Measurements from ENCODE around the gene PREX1. TPM values are rescaled to one million over a fixed set of nuclear protein-coding genes. Genes with fewer than 3 reads are reported as not detected.

PREX1 gene
- total RNA-seq, 1 experiment from 2014 or later = 3.3 TPM

GRCh38 chr20:48794816-48795457 lies 32.9 kb downstream of the PREX1 start:
- no peaks in the 10 kb centered on the region for H3K27me3 ChIP-seq (ENCODE audit: insufficient read depth, low read depth)
- DNase-seq = no peak
- no peak overlapping the region for H3K27ac ChIP-seq
- intact Hi-C loops (cut with micrococcal nuclease; ENCODE audit: unreplicated experiment) = no loop called here
- no peaks in the 10 kb centered on the region for H4K20me1 ChIP-seq (ENCODE audit: insufficient read depth)
- H2AFZ ChIP-seq = no peak overlapping the region
- no peak overlapping the region for H3K4me3 ChIP-seq
- H3K36me3 ChIP-seq (ENCODE audit: low read depth) = no peaks in the 10 kb centered on the region
- no peaks in the 10 kb centered on the region for H3F3A ChIP-seq (ENCODE audit: insufficient read depth, low read depth)
- TF ChIP-seq EZH2 (IDR thresholded peaks at IDR 0.05; ENCODE audit: low read depth) = no peak
- TF ChIP-seq CTCF (conservative IDR thresholded peaks at IDR 0.05) = no peak
- H3K79me2 ChIP-seq (ENCODE audit: low read depth) = no peaks in the 10 kb centered on the region
- H3K4me1 ChIP-seq (replicated peaks; ENCODE audit: insufficient read depth) = no peaks in the 10 kb centered on the region
- no peaks in the 10 kb centered on the region for H3K9me2 ChIP-seq (ENCODE audit: insufficient read depth)
- BruUV-seq (replicated peaks) = no TSS peak
- no peak overlapping the region for H3K4me2 ChIP-seq
- ChIA-PET POLR2A (ENCODE audit: unreplicated experiment) (no interaction called here), CTCF (interaction anchor here (0.6 kb wide), 1 partner anchor 273 kb away, joined by 4 read pairs; no protein-coding TSS in a partner anchor)
- H3K9me3 ChIP-seq (ENCODE audit: insufficient read depth, low read depth) = no peaks in the 10 kb centered on the region

- Histone ChIP-seq H2AFZ (no peak overlapping the region), H3K27ac (no peak overlapping the region), H3F3A (ENCODE audit: insufficient read depth, low read depth) (no peaks in the 10 kb centered on the region), H4K20me1 (ENCODE audit: insufficient read depth) (no peaks in the 10 kb centered on the region), H3K9me2 (ENCODE audit: insufficient read depth) (no peaks in the 10 kb centered on the region), H3K9me3 (ENCODE audit: insufficient read depth, low read depth) (no peaks in the 10 kb centered on the region), H3K4me1 (replicated peaks; ENCODE audit: insufficient read depth) (no peaks in the 10 kb centered on the region), H3K79me2 (ENCODE audit: low read depth) (no peaks in the 10 kb centered on the region), H3K27me3 (ENCODE audit: insufficient read depth, low read depth) (no peaks in the 10 kb centered on the region), H3K4me2 (no peak overlapping the region), H3K36me3 (ENCODE audit: low read depth) (no peaks in the 10 kb centered on the region), H3K4me3 (no peak overlapping the region)
- TF ChIP-seq EZH2 (IDR thresholded peaks at IDR 0.05; ENCODE audit: low read depth) (no peak), CTCF (conservative IDR thresholded peaks at IDR 0.05) (no peak)
- intact Hi-C loops (cut with micrococcal nuclease; ENCODE audit: unreplicated experiment) = no loop called here
- ChIA-PET CTCF (no interaction called here), POLR2A (ENCODE audit: unreplicated experiment) (no interaction called here)
- no TSS peak for BruUV-seq (replicated peaks)
- DNase-seq = no peak
Observed at GRCh38 chr20:48794360-48794759, 33.4 kb downstream of the PREX1 start.

- CTCF ChIA-PET = no interaction called here
- no peak overlapping the region for H3K27ac ChIP-seq
- no peak for TF ChIP-seq EZH2 (IDR thresholded peaks at IDR 0.05; ENCODE audit: low read depth)
- TF ChIP-seq CTCF (conservative IDR thresholded peaks at IDR 0.05) = no peak
- H3K9me2 ChIP-seq (ENCODE audit: insufficient read depth) = no peaks in the 10 kb centered on the region
- BruUV-seq (replicated peaks) = no TSS peak
- no peak for DNase-seq
- H4K20me1 ChIP-seq (ENCODE audit: insufficient read depth) = no peaks in the 10 kb centered on the region
- no peaks in the 10 kb centered on the region for H3F3A ChIP-seq (ENCODE audit: insufficient read depth, low read depth)
- no peak overlapping the region for H3K4me2 ChIP-seq
- H3K4me3 ChIP-seq = no peak overlapping the region
- no peaks in the 10 kb centered on the region for H3K9me3 ChIP-seq (ENCODE audit: insufficient read depth, low read depth)
- H3K27me3 ChIP-seq (ENCODE audit: insufficient read depth, low read depth) = no peaks in the 10 kb centered on the region
- no peaks in the 10 kb centered on the region for H3K36me3 ChIP-seq (ENCODE audit: low read depth)
- POLR2A ChIA-PET (ENCODE audit: unreplicated experiment) = no interaction called here
- H3K79me2 ChIP-seq (ENCODE audit: low read depth) = no peaks in the 10 kb centered on the region
- no peak overlapping the region for H2AFZ ChIP-seq
- H3K4me1 ChIP-seq (replicated peaks; ENCODE audit: insufficient read depth) = no peaks in the 10 kb centered on the region
- intact Hi-C loops (cut with micrococcal nuclease; ENCODE audit: unreplicated experiment) = no loop called here
Observed at GRCh38 chr20:48793776-48794175, 34.0 kb downstream of the PREX1 start.

Data from PC-9 (cell line).